CD4-positive, alpha-beta T cell treated with Interleukin-21 for 1 hour (primary cell): ENCODE results near the gene CEP135.
"Not testable (repeated sequence)": the region's sequence is repeated elsewhere in the genome, so short reads cannot be mapped to it uniquely, and the experiment has no call there.

ENCODE experiments used
- DNase-seq: peaks from one replicate; pipeline ENCODE4 v3.0.0-alpha.2; 2020

The CEP135 gene

DNA sequence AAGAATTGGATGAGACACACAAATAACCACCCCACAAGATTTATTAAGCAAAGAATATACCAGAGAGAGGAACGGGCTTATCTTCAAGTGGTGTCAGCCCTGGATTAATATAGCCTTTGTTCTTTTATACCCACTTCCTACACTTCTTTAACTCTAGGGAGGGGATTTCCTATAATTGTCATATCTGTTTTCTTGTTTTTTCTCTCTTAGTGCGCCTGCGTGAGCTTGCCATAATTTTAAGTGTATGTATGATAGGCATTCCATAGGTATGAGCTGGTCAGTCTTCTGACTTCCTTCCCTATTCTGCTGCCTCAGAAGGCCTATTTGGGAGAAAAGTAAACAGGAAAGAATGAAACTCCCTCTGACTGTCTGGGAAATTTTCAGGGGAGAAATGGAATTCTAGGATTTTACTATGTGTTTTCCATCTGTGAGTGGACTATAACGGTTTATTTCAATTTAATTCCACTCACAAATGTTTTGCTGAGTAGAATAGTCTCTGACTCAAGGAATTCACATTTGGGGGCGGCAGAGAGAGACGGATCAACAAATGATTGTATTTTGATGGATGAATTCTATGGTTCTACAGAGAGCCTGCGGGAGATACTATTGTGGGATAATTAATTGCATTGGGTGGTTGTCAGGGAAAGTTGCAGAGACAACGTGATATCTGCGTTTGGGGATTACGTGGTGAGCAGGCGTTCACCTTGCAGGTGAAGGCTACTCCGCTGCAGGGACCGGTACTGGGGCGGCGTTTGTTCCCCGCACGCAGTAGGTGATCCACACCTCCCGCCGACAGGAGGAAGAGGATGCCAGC is 626 bp upstream of the CEP135 start:
- peak; percentile 80 for DNase-seq

DNA sequence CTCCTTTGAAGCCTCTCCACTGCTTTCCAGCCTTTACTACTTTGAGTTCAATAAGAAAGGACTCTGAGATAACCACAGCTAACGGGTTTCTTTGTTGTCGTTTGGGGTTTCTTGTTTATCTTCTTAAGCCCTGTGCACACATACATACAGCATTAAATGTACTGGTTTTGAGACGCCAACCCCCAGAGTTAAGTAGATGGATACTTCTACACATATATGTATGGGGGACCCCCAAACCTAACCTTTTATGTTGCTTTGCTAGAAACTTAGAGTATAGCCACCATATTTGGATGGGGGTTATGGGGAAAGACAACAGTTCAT is 697 bp downstream of the CEP135 start:
- DNase-seq, result no peak

DNA sequence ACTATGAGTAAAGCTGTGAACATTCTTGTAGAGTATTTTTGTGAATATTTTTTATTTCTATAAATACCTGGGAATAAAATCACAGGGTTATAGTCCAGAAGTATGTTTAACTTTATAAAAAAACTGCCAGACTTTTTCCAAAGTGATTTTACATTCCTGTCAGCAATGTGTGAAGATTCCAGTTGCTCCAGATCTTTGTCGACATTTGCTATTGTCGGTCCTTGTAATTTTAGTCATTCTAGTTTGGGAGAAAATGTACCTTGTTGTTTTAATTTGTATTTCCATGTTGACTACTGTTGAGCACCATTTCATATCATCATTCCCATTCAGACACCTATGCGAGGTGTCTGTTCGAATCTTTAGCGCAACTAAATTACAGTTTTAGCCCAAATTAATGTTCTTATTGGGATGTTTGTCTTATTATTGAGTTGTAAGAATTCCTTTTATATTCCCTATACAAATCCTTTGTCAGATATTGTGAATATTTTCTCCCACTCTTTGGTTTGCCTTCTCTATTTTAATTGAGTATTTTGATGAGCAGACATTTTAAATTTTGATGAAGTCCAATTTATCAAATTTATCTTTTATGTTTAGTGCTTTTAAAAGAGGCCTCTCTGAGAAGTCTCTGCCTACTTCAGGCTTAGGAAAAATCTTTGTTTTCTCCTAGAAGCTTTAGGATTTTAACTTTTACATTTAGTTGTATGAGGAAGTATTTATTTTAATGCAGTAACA is 2.6 kb downstream of the CEP135 start:
- DNase-seq, result no peak

DNA sequence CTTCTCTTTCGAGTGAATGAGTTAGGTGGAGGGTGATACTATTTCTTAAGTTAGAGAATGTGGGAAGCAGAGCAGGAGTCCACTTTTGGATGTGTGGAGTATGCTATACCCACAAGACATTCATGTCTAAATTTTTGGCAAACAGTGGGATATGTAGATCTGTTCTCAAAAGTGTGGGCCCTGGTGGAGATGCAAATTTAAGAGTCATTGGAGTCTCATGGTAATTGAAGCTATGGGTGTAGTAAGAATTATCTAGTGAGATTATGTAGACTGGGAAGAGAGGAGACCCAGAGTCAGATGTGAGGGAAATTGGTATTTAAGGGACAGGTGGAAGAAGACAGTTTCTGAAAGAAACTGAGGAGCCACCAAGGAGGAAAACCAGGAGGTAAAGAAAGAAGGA is 7.0 kb downstream of the CEP135 start:
- DNase-seq, result no peak

DNA sequence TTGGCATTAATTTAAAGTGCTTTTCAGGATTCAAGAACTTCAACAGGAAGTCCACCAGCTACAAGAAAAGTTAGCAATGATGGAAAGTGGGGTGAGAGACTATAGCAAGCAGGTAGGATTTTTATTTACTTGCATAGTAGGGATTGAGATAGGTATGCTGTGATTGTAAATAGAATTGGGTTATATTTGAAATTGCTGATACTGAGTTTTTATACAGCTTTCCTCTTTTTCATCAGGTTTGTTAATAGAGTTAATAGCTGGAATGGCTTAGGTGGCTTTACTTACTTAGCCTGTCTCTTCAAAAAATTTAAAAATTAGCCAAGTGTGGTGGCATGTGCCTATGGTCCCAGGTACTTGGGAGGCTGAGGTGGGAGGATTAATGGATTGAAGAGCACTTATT is 10.9 kb downstream of the CEP135 start:
- DNase-seq, result no peak

DNA sequence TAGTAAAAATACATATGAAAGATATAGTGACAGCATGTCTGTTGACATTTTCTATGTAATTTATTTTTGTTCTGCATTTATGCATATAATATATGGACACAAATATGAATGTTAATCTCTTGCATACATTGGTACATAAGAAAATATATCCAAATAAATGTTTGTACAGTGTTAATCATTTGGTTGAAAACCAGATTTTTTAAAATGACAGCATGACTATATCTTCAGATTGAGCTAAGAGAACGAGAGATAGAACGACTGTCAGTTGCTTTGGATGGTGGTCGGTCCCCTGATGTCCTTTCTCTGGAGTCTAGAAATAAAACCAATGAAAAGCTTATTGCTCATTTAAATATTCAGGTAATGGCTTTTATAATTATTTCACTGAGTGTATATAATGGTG is 15.3 kb downstream of the CEP135 start:
- DNase-seq, result no peak

DNA sequence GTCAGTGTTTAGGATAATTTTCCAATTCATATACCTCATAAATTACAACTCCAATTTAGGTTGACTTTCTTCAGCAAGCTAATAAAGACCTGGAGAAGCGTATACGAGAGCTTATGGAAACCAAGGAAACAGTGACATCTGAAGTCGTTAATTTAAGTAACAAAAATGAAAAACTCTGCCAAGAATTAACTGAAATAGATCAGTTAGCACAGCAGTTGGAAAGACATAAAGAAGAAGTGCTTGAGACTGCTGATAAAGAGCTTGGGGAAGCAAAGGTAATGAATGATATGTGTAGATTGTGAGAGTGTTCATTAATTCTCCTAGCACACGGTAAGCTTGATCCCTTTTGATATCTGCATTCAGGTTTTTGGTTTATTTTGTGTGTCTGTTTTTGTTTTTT is 16.8 kb downstream of the CEP135 start:
- no peak for DNase-seq

DNA sequence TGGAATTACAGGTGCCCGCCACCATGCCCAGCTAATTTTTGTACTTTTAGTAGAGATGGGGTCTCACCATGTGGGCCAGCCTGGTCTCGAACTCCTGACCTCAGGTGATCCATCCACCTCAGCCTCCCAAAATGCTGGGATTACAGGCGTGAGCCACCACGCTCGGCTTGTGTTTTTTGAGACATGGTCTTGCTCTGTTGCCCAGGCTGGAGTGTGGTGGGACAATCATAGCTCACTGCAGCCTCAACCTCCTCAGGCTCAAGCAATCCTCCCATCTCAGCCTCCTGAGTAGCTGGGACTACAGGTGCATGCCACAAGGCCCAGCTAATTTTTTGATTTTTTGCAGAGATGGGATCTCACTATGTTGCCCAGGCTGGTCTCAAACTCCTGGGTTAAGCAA is 17.6 kb downstream of the CEP135 start:
- DNase-seq, result not testable (repeated sequence)

DNA sequence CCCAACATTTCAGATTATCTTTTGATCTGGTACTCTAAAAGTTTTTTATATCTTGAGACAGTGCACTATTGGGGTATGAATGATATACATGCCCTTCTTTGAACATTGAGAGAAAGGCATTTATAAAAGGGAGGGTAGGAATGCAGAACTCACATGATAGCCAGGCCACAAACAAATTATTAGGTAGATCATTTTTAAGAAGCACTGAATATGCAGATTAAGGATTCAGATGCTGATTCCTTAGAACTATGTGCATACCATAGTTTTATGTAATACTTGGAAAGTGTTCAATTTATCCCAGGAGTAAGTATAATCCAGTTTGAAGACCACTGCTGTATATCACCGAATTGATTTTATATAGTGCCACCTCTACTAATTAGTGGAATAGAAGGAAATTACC is 18.6 kb downstream of the CEP135 start:
- no peak for DNase-seq

DNA sequence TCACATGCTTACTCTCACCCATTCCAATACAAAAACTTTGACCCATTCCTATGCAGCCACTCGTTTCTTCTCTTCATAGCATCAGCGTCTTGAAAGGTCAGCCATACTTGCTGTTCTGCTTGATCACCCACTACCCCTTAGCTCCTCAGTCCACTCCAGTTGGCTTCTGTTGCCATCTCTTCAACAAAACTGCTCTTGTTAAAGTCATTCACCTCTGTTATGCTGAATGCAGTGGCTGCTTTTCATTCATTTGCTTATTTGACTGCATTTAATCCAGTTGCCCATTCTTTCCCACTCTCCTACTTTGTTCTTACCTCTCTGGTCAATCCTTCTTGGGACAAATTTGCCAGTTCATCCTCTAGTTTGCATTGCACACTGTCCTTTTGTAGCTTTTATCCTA is 24.9 kb downstream of the CEP135 start:
- DNase-seq, result no peak

DNA sequence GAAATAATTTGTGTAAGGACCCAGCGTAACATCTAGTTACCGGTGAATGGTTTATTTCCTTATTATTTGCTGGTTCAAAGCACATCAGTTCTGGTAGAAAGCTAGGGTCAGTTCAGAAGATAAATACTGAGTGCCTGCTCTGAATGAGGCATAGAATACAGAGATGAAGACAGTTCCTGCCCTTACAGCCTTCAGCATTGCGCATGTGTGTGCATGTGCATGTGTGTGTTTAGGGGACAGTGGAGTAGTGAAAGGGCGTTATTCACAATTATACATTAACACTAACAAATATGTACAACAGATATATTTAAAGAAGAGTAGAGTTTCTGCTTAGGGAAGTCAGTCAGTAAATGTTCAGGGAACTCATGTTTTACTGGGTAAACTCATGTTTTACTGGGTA is 29.1 kb downstream of the CEP135 start:
- DNase-seq, result no peak

DNA sequence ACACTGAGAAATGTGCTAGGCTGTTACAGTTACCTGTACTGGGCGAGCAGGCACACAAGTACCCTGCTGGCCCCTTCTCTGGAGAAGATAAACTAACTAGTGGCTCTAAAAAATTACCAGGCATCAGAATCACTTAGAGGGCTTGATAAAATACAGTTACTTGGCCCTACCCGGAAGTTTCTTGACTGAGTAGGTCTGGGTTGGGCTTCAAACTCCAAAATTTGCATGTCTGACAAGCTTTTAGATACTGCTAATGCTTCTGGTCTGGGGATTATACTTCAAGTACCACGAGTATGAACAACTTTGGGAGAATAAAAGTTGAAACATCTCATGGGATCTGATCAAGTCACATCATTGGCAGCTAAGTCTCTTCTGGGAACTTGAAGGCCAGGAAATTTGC is 30.8 kb downstream of the CEP135 start:
- no peak for DNase-seq

DNA sequence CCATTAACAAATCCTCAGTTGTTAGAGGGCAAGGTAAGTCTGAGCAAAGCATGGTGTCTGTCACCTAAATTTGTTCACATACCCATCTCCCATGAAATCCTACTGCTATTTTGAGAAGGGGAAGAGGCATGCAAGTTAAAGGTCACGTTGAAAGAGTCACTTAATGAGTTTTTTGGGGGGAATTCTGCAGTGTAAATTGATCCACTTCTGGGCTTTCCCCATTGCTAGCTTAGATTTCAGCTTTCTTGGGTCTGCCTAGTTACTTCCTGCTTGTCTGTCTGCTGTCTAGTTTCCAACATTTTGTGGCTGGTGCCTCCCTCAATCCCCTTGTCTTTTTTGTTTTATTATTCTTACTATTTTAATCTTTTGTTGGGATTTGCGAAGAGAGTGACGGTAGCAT is 32.0 kb downstream of the CEP135 start:
- DNase-seq, result no peak

DNA sequence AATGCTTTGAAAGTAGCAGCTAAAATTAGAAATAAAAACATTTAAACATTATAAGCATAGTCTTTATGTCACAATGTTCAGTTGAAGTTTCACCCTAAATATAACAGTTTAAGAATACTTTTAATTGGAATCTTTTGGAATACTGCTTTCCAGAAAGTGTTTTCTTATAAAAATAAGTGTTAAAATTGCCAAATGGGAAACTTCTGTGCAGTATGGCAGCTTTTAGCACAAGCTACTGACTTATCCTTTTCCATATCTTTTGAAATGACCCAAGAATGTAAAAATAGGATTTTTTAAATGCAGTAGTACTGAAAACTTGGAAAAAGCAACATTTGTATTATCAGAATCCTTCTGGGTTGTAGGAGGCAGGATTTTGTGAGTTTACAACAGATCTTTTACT is 34.2 kb downstream of the CEP135 start:
- DNase-seq, result no peak

DNA sequence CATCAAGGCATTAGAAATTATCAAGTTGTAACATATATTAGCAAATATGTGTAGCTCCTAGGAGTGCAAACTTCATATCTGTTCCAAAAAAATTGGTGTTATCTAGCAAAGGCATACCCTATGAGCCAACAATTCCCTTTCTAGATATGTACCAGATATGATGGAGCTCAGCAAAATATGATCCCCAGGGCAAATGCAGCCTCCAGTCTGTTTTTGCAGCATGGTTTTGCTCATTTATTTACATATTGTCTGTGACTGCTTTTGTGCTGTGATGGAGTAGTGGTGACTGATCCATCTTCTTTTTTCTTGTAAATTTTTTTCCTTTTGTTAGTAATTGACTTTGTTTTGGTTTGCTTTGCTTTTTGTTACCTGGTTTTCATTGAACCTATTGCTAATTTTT is 41.0 kb downstream of the CEP135 start:
- DNase-seq, result no peak

DNA sequence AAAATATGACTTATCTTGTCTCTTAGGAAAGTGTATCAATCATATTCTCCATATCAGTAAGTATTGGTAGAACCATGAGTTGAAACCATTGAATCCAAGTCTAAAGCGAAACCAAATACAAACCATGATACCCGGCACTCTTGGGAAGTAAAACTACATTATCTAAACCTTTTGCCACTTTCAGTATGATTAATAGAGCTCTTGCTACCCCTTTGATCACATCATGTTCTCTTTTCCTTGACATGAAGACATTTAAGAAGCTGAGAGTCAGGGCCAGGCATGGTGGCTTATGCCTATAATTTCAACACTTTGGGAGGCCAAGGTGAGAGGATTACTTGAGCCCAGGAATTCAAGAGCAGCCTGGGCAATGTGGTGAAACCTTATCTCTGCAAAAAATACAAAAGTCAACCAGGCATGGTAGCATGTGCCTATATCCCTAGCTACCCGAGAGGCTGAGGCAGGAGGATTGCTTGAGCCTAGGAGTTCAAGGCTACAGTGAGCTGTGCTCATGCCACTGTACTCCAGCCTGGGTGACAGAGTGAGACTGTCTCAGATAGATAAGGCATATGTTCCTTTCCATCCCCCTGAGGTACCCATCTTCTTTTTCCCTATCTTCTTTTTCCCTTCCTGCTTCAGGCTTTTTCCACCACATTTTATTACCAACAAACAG is 45.4 kb downstream of the CEP135 start:
- no peak for DNase-seq

DNA sequence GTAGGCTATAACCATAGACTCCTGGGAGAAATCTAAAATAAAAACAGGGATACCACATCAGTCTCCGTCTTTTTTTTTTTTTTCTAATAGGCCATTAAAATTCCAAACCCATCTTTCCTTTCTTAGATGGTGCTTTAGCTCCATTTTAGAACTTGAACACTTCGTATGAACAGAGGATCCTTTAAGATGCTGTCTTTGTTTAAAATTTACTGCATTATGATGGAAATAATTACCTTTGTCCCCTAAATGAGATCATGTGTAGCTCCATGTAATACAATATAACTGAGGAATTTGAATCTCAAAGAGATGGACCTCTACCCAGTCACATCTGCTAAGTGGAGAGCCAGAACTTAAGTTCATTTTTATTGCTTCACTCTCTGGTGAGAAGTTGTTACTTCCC is 47.9 kb downstream of the CEP135 start:
- DNase-seq, result no peak

DNA sequence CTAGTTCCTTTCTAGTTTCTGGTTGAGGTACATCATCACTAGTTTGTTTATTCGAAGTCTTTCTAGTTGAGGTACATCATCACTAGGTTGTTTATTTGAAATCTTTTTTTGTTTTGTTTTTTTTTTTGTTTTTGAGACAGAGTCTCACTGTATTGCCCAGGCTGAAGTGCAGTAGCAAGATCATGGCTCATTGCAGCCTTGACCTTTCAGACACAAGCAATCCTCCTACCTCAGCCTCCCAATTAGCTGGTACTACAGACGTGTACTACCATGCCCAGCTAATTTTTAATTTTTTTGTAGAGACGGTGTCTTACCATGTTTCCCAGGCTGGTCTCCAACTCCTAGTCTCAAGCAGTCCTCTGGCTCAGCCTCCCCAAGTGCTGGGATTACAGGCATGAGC is 54.9 kb downstream of the CEP135 start:
- no peak for DNase-seq

DNA sequence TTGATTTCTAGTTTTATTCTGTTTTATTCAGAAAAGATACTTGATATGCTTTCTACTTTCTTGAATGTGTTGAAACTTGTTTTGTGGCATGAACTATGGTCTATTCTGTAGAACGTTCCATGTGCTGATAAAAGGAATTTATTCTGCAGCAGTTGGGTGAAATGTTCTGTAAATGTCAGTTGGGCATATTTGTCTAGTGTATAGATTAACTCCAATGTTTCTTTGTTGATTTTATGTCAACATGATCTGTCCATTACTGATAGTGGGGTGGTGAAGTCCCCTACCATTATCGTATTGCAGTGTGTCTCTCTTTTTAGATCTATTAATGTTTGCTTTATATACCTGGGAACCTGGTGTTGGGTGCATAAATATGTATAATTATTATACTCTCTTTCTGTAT is 55.5 kb downstream of the CEP135 start:
- DNase-seq, result no peak

DNA sequence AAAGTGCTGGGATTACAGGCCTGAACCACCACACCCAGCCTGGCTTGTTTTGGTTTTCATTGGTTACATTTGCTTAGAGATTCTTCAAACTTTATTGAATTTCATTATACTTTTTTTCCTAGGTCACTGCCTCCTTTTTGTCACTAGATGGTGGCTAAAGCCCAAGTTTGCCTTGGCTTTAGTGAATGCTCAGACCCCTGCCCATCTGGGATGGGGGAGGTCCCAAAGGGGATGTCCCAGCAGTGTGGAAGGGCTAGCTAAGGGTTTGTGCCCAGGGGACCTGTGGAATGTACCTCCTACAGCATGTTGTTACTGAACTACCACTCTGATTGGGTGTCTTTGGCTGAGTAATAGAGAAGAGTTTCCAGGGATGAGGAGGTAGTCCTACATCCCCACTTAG is 58.4 kb downstream of the CEP135 start:
- DNase-seq, result no peak

DNA sequence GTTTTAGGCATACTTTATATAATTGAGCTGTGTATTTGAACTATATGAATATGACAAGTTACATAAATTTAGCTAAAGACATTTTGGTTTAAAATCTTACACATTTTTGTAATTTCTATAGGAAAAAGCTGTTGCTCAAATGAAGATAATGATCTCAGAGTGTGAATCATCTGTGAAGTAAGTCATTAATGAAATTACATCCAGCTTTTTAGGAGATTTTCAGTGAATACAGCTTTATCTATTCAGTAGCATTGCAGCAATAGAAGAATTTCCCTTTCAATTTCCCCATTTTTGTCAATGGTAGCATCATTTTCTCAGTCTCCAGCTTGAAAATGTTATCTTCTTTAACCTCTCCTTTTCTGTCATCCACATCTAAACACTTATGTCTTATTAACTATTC is 59.5 kb downstream of the CEP135 start:
- no peak for DNase-seq

DNA sequence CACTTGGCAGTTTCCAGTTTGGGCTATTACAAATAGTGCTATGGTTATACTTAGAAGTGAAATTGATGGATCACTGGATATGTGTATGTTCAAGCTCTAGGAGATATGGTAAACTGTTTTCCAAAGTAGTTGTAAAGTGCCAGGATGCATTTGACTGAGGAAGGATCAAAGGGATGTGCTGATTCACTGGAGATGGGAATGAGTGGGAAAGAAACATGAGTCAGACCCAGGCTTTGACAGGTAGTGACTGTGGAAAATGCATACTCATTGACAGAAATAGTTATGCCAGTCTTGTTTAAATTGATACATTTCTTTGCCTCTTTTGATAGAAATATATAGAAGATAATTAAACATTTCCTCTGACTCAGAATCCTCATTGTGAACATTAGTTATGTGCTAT is 77.9 kb downstream of the CEP135 start:
- no peak for DNase-seq

DNA sequence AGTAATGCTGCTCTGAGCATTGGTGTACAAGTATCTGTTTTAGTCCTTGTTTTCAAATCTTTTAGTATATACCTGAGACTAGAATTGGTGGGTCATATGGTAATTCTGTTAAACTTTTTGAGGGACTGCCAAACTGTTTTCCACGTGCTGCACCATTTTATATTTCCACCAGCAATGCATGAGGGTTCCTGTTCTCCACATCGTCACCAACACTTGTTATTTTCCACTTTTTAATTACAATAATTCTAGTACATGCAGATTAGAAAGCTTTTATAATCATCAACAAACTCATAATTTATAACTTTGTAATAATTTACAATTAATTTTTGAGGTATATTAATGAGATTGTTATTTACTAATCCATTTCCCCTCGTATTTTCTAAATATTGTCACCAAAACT is 79.4 kb downstream of the CEP135 start:
- DNase-seq, result no peak

DNA sequence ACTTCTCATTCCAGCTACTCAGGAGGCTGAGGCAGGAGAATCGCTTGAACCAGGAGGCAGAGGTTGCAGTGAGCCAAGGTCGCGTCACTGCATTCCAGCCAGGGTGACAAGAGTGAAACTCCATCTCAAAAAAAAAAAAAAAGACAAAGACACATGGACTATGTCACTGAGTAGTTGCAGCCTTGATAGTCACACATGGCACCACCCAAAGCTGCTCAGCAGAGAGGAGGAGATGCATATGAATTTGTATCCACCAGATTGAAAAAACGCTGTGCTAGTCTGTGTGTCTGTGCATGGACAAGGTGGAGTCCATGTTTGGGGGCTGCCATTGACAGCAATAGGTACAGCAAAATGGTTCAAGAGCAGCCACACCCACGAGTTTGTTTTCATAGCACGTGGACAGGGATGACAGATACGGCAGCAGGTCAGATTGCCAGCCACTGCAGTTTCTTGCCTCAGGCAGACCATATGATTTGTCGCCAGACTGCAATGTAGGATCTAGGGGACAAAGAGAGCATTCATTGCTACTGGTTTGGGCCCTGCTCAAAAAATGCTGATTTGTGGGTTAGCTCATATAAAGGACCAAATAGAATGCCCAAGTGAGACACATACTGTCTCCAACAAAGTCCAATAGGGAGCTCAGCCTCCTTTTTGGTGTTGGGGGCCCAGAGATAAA is 89.9 kb downstream of the CEP135 start:
- DNase-seq, result no peak
